Bronchial epithelial cell (primary cell): ENCODE results near the gene FAM53C. TPM values are rescaled to one million over a fixed set of nuclear protein-coding genes. Genes with fewer than 3 reads are reported as not detected.

Source experiments
- DNase-seq: peaks from one replicate; pipeline ENCODE4 v3.0.0-alpha.2; 2010; ENCODE audit warnings: low read depth
- FAIRE-seq: peaks from 2 replicates; lab custom pipeline; 2011; peaks lifted over from hg19 to GRCh38; lab: Jason Lieb, UNC
- H3K27me3 ChIP-seq: 2 replicates; pipeline ENCODE4 v1.5.1; 2011; ENCODE audit warnings: low read length; ENCODE audit not compliant: control insufficient read depth, insufficient read depth
- H3K36me3 ChIP-seq: 2 replicates; pipeline ENCODE4 v1.5.1; 2011; ENCODE audit warnings: low read length; ENCODE audit not compliant: control insufficient read depth, insufficient read depth
- H3K4me3 ChIP-seq: 2 replicates; pipeline ENCODE4 v1.5.1; 2011; ENCODE audit warnings: mild to moderate bottlenecking, low read depth, low read length, control low read depth
- CTCF ChIP-seq: IDR thresholded peaks from 2 replicates; pipeline ENCODE4 v1.5.1; 2011; ENCODE audit warnings: mild to moderate bottlenecking, moderate library complexity, low read length, control low read depth, inconsistent platforms; ENCODE audit not compliant: insufficient read depth, severe bottlenecking
- total RNA-seq: library from RNA; depleted of rRNA; stranded (reverse); fragments of >200 nt; gene quantifications from 2 replicates; pipeline ENCODE4 v1.2.1, GENCODE V29; 2014

Gene FAM53C
- total RNA-seq, 1 donor from 2014 or later, result 10.3 TPM

- Histone ChIP-seq H3K27me3 (no peaks in the 10 kb centered on the region), H3K4me3 (peak overlapping the region; percentile 74), H3K36me3 (peaks cover 2% of the 10 kb centered on the region)
- no peak for FAIRE-seq
- TF ChIP-seq CTCF, result no peak
- DNase-seq, result no peak
Measured at GRCh38 chr5:138336952-138337684, 948 bp upstream of the FAM53C start.

GRCh38 chr5:138338411-138339090 is 485 bp downstream of the FAM53C start:
- TF ChIP-seq CTCF, result no peak
- FAIRE-seq (no peak), DNase-seq (no peak)
- H3K36me3 ChIP-seq, result peaks cover 2% of the 10 kb centered on the region
- H3K4me3 ChIP-seq, result peak overlapping the region; percentile 74
- H3K27me3 ChIP-seq, result no peaks in the 10 kb centered on the region

DNA sequence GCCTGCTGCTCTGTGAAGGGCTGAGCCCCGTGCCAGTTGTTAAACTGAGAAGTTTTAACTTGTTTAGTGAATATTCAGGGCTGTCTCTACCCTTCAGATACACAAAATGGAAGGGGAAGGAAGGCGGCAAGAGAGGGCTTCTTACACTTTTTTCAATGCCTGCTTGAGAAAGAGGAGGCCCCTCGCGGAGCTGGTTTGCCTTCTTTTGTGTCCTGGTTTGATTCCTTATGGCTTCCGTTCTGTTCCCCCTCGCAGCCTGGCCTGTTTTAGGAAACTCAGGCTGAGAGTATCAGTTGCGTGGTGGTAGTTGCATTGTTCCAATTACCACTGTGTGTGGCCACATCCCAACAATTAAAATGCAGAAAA is 1.0 kb downstream of the FAM53C start:
- FAIRE-seq (no peak), DNase-seq (no peak)
- Histone ChIP-seq H3K27me3 (no peaks in the 10 kb centered on the region), H3K4me3 (peak overlapping the region; percentile 74), H3K36me3 (peaks cover 4% of the 10 kb centered on the region)
- no peak for TF ChIP-seq CTCF

DNA sequence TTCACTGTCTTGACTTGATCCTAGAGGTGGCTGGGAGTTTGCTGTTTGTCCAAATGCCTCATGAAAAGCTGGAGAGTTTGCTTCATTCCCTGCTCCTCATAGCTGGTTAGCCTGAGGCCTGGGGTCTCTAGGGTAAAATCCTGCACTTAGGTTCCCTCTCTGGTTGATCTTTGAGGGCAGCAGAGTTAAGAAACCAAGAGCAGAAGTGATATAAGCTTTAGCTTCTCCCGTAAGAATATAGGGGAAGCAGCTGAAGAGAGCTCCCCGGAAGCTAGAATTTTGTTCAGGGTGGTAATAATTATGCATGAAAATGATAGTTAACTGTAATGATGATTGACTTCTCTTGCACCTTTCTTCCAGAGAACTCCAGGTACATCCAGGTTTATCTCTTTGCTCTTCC is 1.4 kb downstream of the FAM53C start:
- Histone ChIP-seq H3K4me3 (peak overlapping the region; percentile 74), H3K36me3 (peaks cover 5% of the 10 kb centered on the region), H3K27me3 (no peaks in the 10 kb centered on the region)
- no peak for DNase-seq
- FAIRE-seq, result no peak
- TF ChIP-seq CTCF, result no peak

DNA sequence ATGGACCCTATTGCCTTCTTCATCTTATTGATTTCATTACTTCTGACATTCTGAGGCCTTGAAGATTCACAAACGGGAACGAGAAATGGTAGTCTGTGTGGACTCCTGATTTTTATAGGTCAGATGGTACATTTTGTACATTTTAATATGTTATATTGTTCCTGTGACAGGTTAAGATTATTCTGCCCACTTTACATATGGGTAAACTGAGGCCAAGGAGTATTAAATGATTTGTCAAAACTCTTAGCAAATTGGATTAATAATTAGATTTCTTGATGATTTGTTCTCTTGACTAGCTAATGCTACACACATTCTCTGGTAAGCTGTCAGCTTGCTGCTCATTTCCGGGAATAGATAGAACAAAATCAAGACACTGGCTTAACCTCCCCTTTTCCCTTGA is 1.9 kb downstream of the FAM53C start:
- Histone ChIP-seq H3K27me3 (no peaks in the 10 kb centered on the region), H3K4me3 (no peak overlapping the region), H3K36me3 (peaks cover 9% of the 10 kb centered on the region)
- FAIRE-seq (no peak), DNase-seq (no peak)
- no peak for TF ChIP-seq CTCF
